GM21423 (cell line): ENCODE measurements around the gene ASCL5.
"Not testable (repeated sequence)": the region's sequence is repeated elsewhere in the genome, so short reads cannot be mapped to it uniquely, and the experiment has no call there.

Experiments used
- ATAC-seq: cut with Tn5 transposase; IDR thresholded peaks from one replicate; pipeline ENCODE4 v1.9.1; 2021; ENCODE audit warnings: mild to moderate bottlenecking, moderate library complexity; ENCODE audit not compliant: unreplicated experiment

ASCL5 gene

GRCh38 chr1:201126832-201127754 lies at the start of gene ASCL5:
ASCL5 (minus strand) TSS chr1:201127184; CDS start chr1:201115372, 11,812 bp downstream.
- ATAC-seq, result no peak

- ATAC-seq, result no peak
Measured at GRCh38 chr1:201175820-201176500, 49.0 kb upstream of the ASCL5 start.

GRCh38 chr1:201173736-201174135 lies 46.8 kb upstream of the ASCL5 start:
- no peak for ATAC-seq

GRCh38 chr1:201172999-201173610 lies 46.1 kb upstream of the ASCL5 start:
- ATAC-seq, result no peak

- no peak for ATAC-seq
Measured at GRCh38 chr1:201172326-201172725, 45.3 kb upstream of the ASCL5 start.

- peak; percentile 24 for ATAC-seq
Measured at GRCh38 chr1:201171063-201172036, 44.4 kb upstream of the ASCL5 start.

- peak; percentile 93 for ATAC-seq
Measured at GRCh38 chr1:201170533-201171062, 43.6 kb upstream of the ASCL5 start.

GRCh38 chr1:201169971-201170532 lies 43.1 kb upstream of the ASCL5 start:
- no peak for ATAC-seq

GRCh38 chr1:201169203-201169602 lies 42.2 kb upstream of the ASCL5 start:
- ATAC-seq, result no peak

- no peak for ATAC-seq
Measured at GRCh38 chr1:201167041-201167991, 40.3 kb upstream of the ASCL5 start.

GRCh38 chr1:201164645-201165044 lies 37.7 kb upstream of the ASCL5 start:
- ATAC-seq, result no peak

- ATAC-seq, result no peak
Measured at GRCh38 chr1:201163707-201164106, 36.7 kb upstream of the ASCL5 start.

GRCh38 chr1:201163036-201163435 lies 36.1 kb upstream of the ASCL5 start:
- ATAC-seq, result not testable (repeated sequence)

- ATAC-seq, result no peak
Measured at GRCh38 chr1:201157949-201158348, 31.0 kb upstream of the ASCL5 start.

GRCh38 chr1:201156819-201157218 lies 29.8 kb upstream of the ASCL5 start:
- ATAC-seq, result no peak

- no peak for ATAC-seq
Measured at GRCh38 chr1:201156346-201156745, 29.4 kb upstream of the ASCL5 start.

- ATAC-seq, result no peak
Measured at GRCh38 chr1:201155354-201155753, 28.4 kb upstream of the ASCL5 start.

- peak; percentile 97 for ATAC-seq
Measured at GRCh38 chr1:201154389-201155165, 27.6 kb upstream of the ASCL5 start, which contains the start of gene TMEM9. TMEM9 (minus strand) TSS chr1:201154474; CDS start chr1:201153923, 551 bp downstream.
